ENCODE measurements around the gene SLC48A1.

Gene SLC48A1

GRCh38 chr12:47773062-47773857, at the start of gene SLC48A1:
Gene SLC48A1, plus strand, starts transcription at chr12:47773238. Its CDS starts 67 bp downstream, at chr12:47773305.
- peak in 55 of 58 donors; percentile 16 to 83 (median 63) for DNase-seq

GRCh38 chr12:47725091-47725772, 47.8 kb upstream of the SLC48A1 start, which contains the start of gene ENDOU:
Gene ENDOU, minus strand, starts transcription at chr12:47725490. Its CDS starts 77 bp downstream, at chr12:47725413.
- DNase-seq, result no peak

- DNase-seq, result no peak
These were observed 47.1 kb upstream of the SLC48A1 start for GRCh38 chr12:47725893-47726292.

- DNase-seq, result no peak
These were observed 43.8 kb upstream of the SLC48A1 start for GRCh38 chr12:47729233-47729632.

- DNase-seq, result no peak
These were observed 42.7 kb upstream of the SLC48A1 start for GRCh38 chr12:47730341-47730744.

- peak in 1 of 58 donors; percentile 3 for DNase-seq
These were observed 41.3 kb upstream of the SLC48A1 start for GRCh38 chr12:47731723-47732122.

- DNase-seq, result no peak
These were observed 40.5 kb upstream of the SLC48A1 start for GRCh38 chr12:47732504-47732903.

GRCh38 chr12:47733142-47733541, 39.9 kb upstream of the SLC48A1 start:
- DNase-seq, result no peak

- DNase-seq, result peak in 38 of 58 donors; percentile 12 to 78 (median 38)
These were observed 38.1 kb upstream of the SLC48A1 start for GRCh38 chr12:47734725-47735480.

- DNase-seq, result no peak
These were observed 37.4 kb upstream of the SLC48A1 start for GRCh38 chr12:47735649-47736048.

- DNase-seq, result no peak
These were observed 36.8 kb upstream of the SLC48A1 start for GRCh38 chr12:47736216-47736615.

- DNase-seq, result peak in 55 of 58 donors; percentile 27 to 95 (median 78)
These were observed 36.0 kb upstream of the SLC48A1 start for GRCh38 chr12:47736877-47737676.

- DNase-seq, result no peak
These were observed 35.0 kb upstream of the SLC48A1 start for GRCh38 chr12:47737936-47738594.

- no peak for DNase-seq
These were observed 33.7 kb upstream of the SLC48A1 start for GRCh38 chr12:47739297-47739696.

- no peak for DNase-seq
These were observed 33.1 kb upstream of the SLC48A1 start for GRCh38 chr12:47739979-47740378.

- peak in 7 of 58 donors; percentile 24 to 53 (median 33) for DNase-seq
These were observed 32.3 kb upstream of the SLC48A1 start for GRCh38 chr12:47740606-47741339.

GRCh38 chr12:47741340-47741703, 31.7 kb upstream of the SLC48A1 start:
- DNase-seq, result peak; percentile 34 to 100 (median 88)

- DNase-seq, result peak in 18 of 58 donors; percentile 6 to 51 (median 20)
These were observed 30.7 kb upstream of the SLC48A1 start for GRCh38 chr12:47742253-47742825.

- DNase-seq, result no peak
These were observed 29.7 kb upstream of the SLC48A1 start for GRCh38 chr12:47743311-47743860.

All from anterior cingulate cortex (tissue), 58 donors.